Effector memory CD4-positive, alpha-beta T cell (primary cell): Measurements from ENCODE around the gene PLAC9.

Experiments
- DNase-seq, 3 donors: peaks; one replicate each; pipeline ENCODE4 v3.0.0-alpha.2; 2020
- H3K27ac ChIP-seq: 2 replicates; pipeline ENCODE4 v1.7.0; 2013; ENCODE audit warnings: mild to moderate bottlenecking, low read length, moderate library complexity; ENCODE audit not compliant: insufficient read depth, poor library complexity, severe bottlenecking
- H3K27me3 ChIP-seq: replicated peaks from 2 replicates; pipeline ENCODE4 v1.7.0; 2013; ENCODE audit warnings: mild to moderate bottlenecking, low read length; ENCODE audit not compliant: insufficient read depth, control insufficient read depth, poor library complexity, severe bottlenecking
- H3K36me3 ChIP-seq: 2 replicates; pipeline ENCODE4 v1.7.0; 2013; ENCODE audit warnings: mild to moderate bottlenecking, low read length, moderate library complexity; ENCODE audit not compliant: control insufficient read depth, insufficient read depth
- H3K4me1 ChIP-seq: 2 replicates; pipeline ENCODE4 v1.7.0; 2013; ENCODE audit warnings: low read length, mild to moderate bottlenecking; ENCODE audit not compliant: control insufficient read depth, insufficient read depth, poor library complexity, severe bottlenecking
- H3K4me3 ChIP-seq: 2 replicates; pipeline ENCODE4 v1.7.0; 2013; ENCODE audit warnings: low read length, low read depth, mild to moderate bottlenecking; ENCODE audit not compliant: insufficient read depth, poor library complexity, severe bottlenecking
- H3K9me3 ChIP-seq: 2 replicates; pipeline ENCODE4 v1.7.0; 2013; ENCODE audit warnings: mild to moderate bottlenecking, low read length, moderate library complexity; ENCODE audit not compliant: control insufficient read depth

The PLAC9 gene

DNA sequence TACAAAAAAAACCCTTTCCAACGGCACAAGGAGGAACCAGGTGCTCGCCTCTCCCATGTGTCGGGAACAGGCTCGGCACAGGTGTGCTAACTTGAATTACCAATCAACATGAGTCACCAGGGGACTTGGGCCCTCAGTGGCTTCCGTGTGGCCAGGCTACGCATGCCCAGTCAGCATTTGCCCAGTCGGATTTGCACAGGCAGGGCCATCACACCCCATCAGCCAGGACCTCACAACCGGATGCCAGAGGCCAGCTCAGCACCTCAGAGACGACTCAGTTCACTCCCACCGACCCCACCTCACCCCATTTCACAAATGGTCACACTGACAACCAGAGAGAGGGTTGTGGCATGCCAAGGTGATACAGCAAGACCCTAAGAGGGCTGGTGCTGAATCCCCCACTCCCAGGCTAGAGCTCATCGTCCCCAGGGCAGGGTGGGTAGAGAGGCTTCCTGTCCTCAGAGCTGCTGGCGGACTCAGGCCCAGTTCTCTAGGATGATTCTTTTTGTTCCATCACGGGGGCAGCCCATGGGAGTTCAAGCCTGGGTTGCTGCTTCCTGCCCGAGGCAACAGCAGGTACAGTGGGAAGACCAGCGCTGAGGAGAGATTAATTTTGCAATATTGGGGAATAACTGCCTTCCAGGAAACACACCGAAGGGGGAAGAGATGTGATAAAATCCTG, 59.2 kb downstream of the PLAC9 start:
- peak overlapping the region; percentile 43 for H3K27ac ChIP-seq
- H3K36me3 ChIP-seq, result peaks cover 4% of the 10 kb centered on the region
- no peak overlapping the region for H3K4me3 ChIP-seq
- H3K9me3 ChIP-seq, result no peaks in the 10 kb centered on the region
- no peak for DNase-seq
- H3K27me3 ChIP-seq, result no peaks in the 10 kb centered on the region
- peaks cover 60% of the 10 kb centered on the region for H3K4me1 ChIP-seq

DNA sequence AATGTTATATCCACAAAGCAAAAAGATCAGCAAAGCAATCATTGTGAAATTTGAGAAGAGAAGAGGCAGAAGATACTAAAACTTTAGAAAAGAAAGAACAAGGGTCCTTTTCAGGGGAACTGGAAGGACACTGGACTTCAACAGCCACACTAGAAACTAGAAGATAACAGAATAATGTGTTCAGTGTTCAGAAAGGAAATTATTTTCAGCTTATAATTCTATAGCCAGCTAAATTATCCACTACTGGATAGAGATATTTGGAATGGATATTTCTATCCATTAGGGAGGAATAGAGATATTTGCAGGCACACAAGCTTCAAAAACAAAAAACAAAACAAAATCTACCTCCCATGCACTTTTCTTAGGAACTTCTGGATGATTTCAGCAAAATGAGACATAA, 60.0 kb downstream of the PLAC9 start:
- Histone ChIP-seq H3K4me1 (peaks cover 63% of the 10 kb centered on the region), H3K9me3 (no peaks in the 10 kb centered on the region), H3K27ac (no peak overlapping the region)

DNA sequence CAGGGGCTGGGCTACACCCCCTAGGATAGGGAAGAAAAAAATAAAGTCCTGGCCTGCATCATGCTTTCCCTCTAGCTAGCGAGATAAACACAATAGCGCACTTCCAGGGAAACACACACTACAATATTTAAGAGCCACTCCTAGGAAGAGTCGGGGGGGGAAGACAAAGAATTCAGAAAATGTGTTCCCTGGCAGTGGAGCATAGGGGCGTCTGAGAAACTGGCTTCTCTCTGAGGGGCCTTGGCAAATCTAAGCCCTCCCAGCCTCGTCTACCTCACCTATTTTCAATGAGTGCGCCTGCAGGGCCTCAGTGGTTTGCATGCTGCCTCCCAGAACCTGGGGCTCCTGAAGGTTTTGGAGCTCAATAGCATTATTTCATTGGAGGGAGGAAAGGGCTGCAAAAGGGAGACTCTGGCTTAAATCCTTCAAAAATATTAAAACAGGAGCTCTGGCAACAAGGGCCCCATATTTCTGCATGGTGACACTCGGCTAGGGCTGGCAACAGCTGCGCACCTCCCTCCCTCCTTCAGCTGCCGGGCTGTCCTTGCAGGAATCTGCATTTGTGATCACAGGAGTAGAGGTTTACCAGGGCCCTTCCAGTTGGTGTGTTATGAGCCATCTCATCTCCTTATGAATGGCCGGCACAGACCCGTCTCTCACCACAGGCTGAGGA, 62.0 kb downstream of the PLAC9 start:
- Histone ChIP-seq H3K27ac (no peak overlapping the region), H3K36me3 (peaks cover 4% of the 10 kb centered on the region), H3K9me3 (no peaks in the 10 kb centered on the region), H3K27me3 (no peaks in the 10 kb centered on the region), H3K4me3 (no peak overlapping the region), H3K4me1 (peaks cover 55% of the 10 kb centered on the region)
- DNase-seq, result no peak

More for the DNA sequence above, 60.0 kb downstream of the PLAC9 start:
- no peaks in the 10 kb centered on the region for H3K27me3 ChIP-seq
- DNase-seq, result no peak
- peaks cover 4% of the 10 kb centered on the region for H3K36me3 ChIP-seq
- H3K4me3 ChIP-seq, result no peak overlapping the region
